ENCODE measurements around the gene TNRC6C. TPM values are rescaled to one million over a fixed set of nuclear protein-coding genes. Genes with fewer than 3 reads are reported as not detected.

Gene TNRC6C
- total and polyA plus RNA-seq, 9 of the 15 experiments (the other 6 are each of a cell fraction or from before 2014, with no cell fraction given), result 0.20 to 4.9 (median 2.3) TPM

DNA sequence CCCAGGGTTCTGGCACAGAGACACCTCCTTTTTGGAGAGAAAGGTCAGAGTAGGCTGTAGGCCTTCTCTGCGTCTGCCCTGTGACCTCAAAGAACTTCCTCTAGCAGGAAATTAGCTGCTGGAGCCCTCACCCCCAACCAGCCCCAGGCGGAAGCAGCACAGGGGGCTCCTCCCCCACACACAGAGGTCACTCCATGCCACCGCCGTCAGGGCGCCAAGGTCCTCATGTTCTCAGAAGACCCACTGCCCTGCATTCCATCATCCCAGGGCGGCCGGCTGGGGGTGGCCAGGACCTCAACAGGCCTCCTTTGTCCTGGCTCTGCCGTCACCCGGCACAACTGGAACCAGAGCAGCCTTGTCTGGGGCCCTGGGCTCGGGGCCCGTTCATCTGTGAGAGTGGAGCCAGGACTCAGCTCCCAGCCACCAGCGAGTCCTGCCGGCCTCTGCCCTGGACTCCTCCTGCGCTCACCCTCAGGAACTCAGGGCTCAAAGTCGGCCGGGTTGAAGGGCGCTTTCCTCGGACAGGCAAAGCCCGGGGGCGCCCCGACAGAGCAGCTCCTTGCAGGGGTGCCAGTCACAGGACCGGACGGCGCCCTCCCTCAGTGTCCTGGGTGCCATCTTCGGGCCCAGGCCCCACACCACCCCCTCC is 168.9 kb downstream of the TNRC6C start (continued):
- TF ChIP-seq KDM2B (CRISPR knock-in tag; IDR thresholded peaks at IDR 0.05), result no peak
- no peak for TF ChIP-seq ILK (tag; IDR thresholded peaks at IDR 0.05; ENCODE audit: borderline replicate concordance, low read depth)
- peak; percentile 56; the same call in 1 of the 2 replicates for TF ChIP-seq CBX1 (IDR thresholded peaks at IDR 0.05; ENCODE audit: low read depth)
- TF ChIP-seq PHTF2 (CRISPR knock-in tag; IDR thresholded peaks at IDR 0.05), result no peak
- TF ChIP-seq IRF2 (CRISPR knock-in tag; IDR thresholded peaks at IDR 0.05), result no peak
- TF ChIP-seq TAF7 (tag; IDR thresholded peaks at IDR 0.05), result peak; percentile 40
- TF ChIP-seq ZNF124 (CRISPR knock-in tag; IDR thresholded peaks at IDR 0.05), result no peak
- TF ChIP-seq CCNT2 (IDR thresholded peaks at IDR 0.05; ENCODE audit: borderline replicate concordance, extremely low read depth, insufficient read length, low read depth, low read length), result peak; percentile 11
- TF ChIP-seq ZFP1 (CRISPR knock-in tag; IDR thresholded peaks at IDR 0.05), result no peak
- TF ChIP-seq NCOR1 (IDR thresholded peaks at IDR 0.05), result peak; percentile 58; the same call in 1 of the 2 replicates
- TF ChIP-seq, protein P1, sequence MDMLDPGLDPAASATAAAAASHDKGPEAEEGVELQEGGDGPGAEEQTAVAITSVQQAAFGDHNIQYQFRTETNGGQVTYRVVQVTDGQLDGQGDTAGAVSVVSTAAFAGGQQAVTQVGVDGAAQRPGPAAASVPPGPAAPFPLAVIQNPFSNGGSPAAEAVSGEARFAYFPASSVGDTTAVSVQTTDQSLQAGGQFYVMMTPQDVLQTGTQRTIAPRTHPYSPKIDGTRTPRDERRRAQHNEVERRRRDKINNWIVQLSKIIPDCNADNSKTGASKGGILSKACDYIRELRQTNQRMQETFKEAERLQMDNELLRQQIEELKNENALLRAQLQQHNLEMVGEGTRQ (CRISPR knock-in tag; IDR thresholded peaks at IDR 0.05), result no peak
- TF ChIP-seq JUND (IDR thresholded peaks at IDR 0.05; ENCODE audit: borderline replicate concordance, low read depth, low read length), result no peak
- TF ChIP-seq JUND (tag; IDR thresholded peaks at IDR 0.05; ENCODE audit: borderline replicate concordance, low read depth, low read length), result peak; percentile 43; the same call in 1 of the 3 replicates
- TF ChIP-seq NBN (IDR thresholded peaks at IDR 0.05; ENCODE audit: low read depth), result no peak
- TF ChIP-seq, protein P2, sequence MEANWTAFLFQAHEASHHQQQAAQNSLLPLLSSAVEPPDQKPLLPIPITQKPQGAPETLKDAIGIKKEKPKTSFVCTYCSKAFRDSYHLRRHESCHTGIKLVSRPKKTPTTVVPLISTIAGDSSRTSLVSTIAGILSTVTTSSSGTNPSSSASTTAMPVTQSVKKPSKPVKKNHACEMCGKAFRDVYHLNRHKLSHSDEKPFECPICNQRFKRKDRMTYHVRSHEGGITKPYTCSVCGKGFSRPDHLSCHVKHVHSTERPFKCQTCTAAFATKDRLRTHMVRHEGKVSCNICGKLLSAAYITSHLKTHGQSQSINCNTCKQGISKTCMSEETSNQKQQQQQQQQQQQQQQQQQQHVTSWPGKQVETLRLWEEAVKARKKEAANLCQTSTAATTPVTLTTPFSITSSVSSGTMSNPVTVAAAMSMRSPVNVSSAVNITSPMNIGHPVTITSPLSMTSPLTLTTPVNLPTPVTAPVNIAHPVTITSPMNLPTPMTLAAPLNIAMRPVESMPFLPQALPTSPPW (CRISPR knock-in tag; IDR thresholded peaks at IDR 0.05), result peak; percentile 77
- TF ChIP-seq ZBTB17 (CRISPR knock-in tag; IDR thresholded peaks at IDR 0.05), result 0 out of 2 replicates have a peak, but pooled peaks have one; percentile 21
- TF ChIP-seq SRF (CRISPR knock-in tag; IDR thresholded peaks at IDR 0.05), result no peak
- TF ChIP-seq, protein P3, sequence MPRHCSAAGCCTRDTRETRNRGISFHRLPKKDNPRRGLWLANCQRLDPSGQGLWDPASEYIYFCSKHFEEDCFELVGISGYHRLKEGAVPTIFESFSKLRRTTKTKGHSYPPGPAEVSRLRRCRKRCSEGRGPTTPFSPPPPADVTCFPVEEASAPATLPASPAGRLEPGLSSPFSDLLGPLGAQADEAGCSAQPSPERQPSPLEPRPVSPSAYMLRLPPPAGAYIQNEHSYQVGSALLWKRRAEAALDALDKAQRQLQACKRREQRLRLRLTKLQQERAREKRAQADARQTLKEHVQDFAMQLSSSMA (CRISPR knock-in tag; IDR thresholded peaks at IDR 0.05), result no peak
- TF ChIP-seq NFRKB (IDR thresholded peaks at IDR 0.05; ENCODE audit: low read depth), result 0 out of 2 replicates have a peak, but pooled peaks have one; percentile 52
- TF ChIP-seq MAZ (CRISPR knock-in tag; conservative IDR thresholded peaks at IDR 0.05 in 1 of 2, IDR thresholded peaks at IDR 0.05 in 1 of 2), result peak; percentile 44 to 78; a peak in 2 of 4 replicates
- peak; percentile 47 for TF ChIP-seq CREM (IDR thresholded peaks at IDR 0.05; ENCODE audit: low read depth)
- TF ChIP-seq, protein P4, sequence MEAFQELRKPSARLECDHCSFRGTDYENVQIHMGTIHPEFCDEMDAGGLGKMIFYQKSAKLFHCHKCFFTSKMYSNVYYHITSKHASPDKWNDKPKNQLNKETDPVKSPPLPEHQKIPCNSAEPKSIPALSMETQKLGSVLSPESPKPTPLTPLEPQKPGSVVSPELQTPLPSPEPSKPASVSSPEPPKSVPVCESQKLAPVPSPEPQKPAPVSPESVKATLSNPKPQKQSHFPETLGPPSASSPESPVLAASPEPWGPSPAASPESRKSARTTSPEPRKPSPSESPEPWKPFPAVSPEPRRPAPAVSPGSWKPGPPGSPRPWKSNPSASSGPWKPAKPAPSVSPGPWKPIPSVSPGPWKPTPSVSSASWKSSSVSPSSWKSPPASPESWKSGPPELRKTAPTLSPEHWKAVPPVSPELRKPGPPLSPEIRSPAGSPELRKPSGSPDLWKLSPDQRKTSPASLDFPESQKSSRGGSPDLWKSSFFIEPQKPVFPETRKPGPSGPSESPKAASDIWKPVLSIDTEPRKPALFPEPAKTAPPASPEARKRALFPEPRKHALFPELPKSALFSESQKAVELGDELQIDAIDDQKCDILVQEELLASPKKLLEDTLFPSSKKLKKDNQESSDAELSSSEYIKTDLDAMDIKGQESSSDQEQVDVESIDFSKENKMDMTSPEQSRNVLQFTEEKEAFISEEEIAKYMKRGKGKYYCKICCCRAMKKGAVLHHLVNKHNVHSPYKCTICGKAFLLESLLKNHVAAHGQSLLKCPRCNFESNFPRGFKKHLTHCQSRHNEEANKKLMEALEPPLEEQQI (IDR thresholded peaks at IDR 0.05), result no peak
- no peak for TF ChIP-seq NONO (IDR thresholded peaks at IDR 0.05; ENCODE audit: low read depth in 2 of 2, low read length in 1 of 2)
- TF ChIP-seq NRF1 (conservative IDR thresholded peaks at IDR 0.05 in 1 of 2, IDR thresholded peaks at IDR 0.05 in 1 of 2), result peak; percentile 27 to 47; a peak in 2 of 4 replicates
- TF ChIP-seq POLR2A (conservative IDR thresholded peaks at IDR 0.05), result peak; percentile 76
